Neutrophil (primary cell): ENCODE data around the gene PDLIM7.
"Not testable (repeated sequence)": the region's sequence is repeated elsewhere in the genome, so short reads cannot be mapped to it uniquely, and the experiment has no call there.

Experiments
- H3K27ac ChIP-seq: fragments of 200-600 bp; sonication (generic); 2 replicates; pipeline ENCODE4 v1.5.1; 2016; ENCODE audit warnings: mild to moderate bottlenecking, moderate library complexity
- H3K27me3 ChIP-seq: fragments of 200-600 bp; sonication (generic); 2 replicates; pipeline ENCODE4 v1.6.0; 2016; ENCODE audit warnings: mild to moderate bottlenecking
- H3K36me3 ChIP-seq: fragments of 200-600 bp; sonication (generic); 2 replicates; pipeline ENCODE4 v1.5.1; 2017
- H3K4me1 ChIP-seq, 2 experiments: fragments of 200-600 bp in 1 of 2; sonication (generic) in 1 of 2; 1 replicate in 1 of 2; 2 replicates in 1 of 2; pipeline versions ENCODE4 v1.5.1 to v1.6.1; 2013 to 2016; ENCODE audit warnings: low read depth in 1 of 2, low read length in 1 of 2, mild to moderate bottlenecking in 1 of 2, moderate library complexity in 1 of 2; ENCODE audit not compliant: control insufficient read depth in 1 of 2, insufficient read depth in 1 of 2
- H3K4me3 ChIP-seq, 2 experiments: fragments of 200-600 bp in 1 of 2; sonication (generic) in 1 of 2; 1 replicate in 1 of 2; 2 replicates in 1 of 2; pipeline ENCODE4 v1.5.1; 2013 to 2016; ENCODE audit warnings: low read depth in 1 of 2, low read length in 1 of 2, mild to moderate bottlenecking in 1 of 2, moderate library complexity in 1 of 2
- H3K9me3 ChIP-seq: fragments of 200-600 bp; sonication (generic); 2 replicates; pipeline ENCODE4 v1.5.1; 2016
- TF ChIP-seq, protein P1 (sequence below): fragments of 200-600 bp; sonication (generic); IDR thresholded peaks from 2 replicates; pipeline ENCODE4 v1.5.1; 2016; ENCODE audit warnings: antibody characterized with exemption

PDLIM7 gene

DNA sequence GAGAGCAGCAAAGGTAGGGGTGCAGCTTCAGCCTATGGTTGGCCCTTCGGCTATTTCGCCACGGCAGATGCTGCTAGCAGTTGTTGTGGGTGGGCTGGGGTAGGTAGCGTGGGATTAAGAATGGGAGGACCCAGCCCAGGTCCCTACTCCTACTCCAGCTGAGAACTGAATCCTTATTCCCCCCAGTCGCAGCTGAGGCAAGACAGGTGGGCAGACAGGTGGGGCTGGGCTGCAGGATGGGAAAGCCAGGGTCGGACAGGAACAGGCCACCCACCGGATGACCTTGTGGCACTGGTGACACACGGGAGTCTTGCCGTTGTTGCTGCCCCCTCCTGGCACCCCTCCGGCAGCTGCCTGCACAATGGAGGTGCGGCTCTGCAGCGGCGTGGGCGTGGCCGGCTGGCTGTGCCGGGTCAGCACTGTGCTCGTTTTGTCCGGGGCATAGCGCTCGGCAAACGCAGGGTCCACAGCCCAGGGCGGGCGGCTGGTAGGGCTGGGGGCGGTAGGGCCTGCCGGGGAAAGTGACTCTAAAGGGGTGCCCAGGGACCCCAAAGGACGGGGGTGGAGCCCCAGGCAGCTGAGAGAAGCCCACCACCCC, 8.2 kb downstream of the PDLIM7 start:
- TF ChIP-seq, protein P1, sequence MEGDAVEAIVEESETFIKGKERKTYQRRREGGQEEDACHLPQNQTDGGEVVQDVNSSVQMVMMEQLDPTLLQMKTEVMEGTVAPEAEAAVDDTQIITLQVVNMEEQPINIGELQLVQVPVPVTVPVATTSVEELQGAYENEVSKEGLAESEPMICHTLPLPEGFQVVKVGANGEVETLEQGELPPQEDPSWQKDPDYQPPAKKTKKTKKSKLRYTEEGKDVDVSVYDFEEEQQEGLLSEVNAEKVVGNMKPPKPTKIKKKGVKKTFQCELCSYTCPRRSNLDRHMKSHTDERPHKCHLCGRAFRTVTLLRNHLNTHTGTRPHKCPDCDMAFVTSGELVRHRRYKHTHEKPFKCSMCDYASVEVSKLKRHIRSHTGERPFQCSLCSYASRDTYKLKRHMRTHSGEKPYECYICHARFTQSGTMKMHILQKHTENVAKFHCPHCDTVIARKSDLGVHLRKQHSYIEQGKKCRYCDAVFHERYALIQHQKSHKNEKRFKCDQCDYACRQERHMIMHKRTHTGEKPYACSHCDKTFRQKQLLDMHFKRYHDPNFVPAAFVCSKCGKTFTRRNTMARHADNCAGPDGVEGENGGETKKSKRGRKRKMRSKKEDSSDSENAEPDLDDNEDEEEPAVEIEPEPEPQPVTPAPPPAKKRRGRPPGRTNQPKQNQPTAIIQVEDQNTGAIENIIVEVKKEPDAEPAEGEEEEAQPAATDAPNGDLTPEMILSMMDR, result no peak
- H3K4me3 ChIP-seq, result no peak overlapping the region

DNA sequence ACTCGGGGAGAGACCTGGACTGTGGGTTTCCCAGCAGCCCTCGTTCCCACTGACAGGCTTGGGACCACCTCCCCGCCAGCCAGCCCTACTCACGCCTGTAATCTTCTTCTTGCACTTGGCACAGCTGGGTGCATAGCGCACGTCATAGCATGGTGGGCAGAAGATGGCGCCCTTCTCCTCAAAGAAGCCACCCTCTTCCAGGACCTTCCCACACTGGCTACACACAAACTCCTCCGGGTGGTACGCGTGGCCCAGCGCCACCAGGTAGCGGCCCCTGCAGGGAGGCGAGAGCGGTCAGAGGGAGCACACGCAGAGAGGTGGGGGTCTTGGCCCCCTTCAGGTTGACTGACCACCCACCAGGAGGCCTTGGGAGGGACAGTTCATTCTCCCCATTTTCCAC, 9.4 kb downstream of the PDLIM7 start:
- Histone ChIP-seq H3K36me3 (peaks cover 100% of the 10 kb centered on the region), H3K9me3 (no peaks in the 10 kb centered on the region), H3K4me1 (peaks cover 20 to 25% of the 10 kb centered on the region in 2 experiments), H3K4me3 (no peak overlapping the region), H3K27ac (no peak overlapping the region), H3K27me3 (no peaks in the 10 kb centered on the region)
- TF ChIP-seq, protein P1, result peak; percentile 13

More for the DNA sequence above, 8.2 kb downstream of the PDLIM7 start:
- Histone ChIP-seq H3K4me1 (peaks cover 32 to 37% of the 10 kb centered on the region in 2 experiments), H3K27me3 (no peaks in the 10 kb centered on the region), H3K36me3 (peaks cover 98% of the 10 kb centered on the region), H3K9me3 (no peaks in the 10 kb centered on the region), H3K27ac (peak overlapping the region; percentile 99)

DNA sequence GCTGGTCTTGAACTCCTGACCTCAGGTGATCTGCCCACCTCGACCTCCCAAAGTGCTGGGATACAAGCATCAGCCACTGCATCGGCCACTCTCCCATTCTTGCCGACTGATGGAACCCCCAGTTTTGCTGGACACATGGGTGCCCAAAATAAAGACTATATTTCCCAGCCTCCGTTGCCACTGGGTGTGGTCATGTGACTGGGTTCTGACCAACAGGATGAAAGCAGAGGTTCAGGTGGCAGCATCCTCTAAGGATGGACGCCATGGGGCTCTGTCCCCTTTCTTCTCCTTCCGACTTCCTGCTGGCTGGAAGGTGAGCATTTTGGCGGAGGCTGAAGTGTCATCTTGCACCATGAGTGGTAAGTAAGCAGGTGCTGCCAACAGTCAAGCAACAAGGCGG, 10.3 kb downstream of the PDLIM7 start:
- TF ChIP-seq, protein P1, result no peak
- Histone ChIP-seq H3K9me3 (no peaks in the 10 kb centered on the region), H3K27ac (no peak overlapping the region), H3K4me1 (peaks cover 11 to 16% of the 10 kb centered on the region in 2 experiments), H3K36me3 (peaks cover 99% of the 10 kb centered on the region), H3K4me3 (no peak overlapping the region), H3K27me3 (no peaks in the 10 kb centered on the region)

DNA sequence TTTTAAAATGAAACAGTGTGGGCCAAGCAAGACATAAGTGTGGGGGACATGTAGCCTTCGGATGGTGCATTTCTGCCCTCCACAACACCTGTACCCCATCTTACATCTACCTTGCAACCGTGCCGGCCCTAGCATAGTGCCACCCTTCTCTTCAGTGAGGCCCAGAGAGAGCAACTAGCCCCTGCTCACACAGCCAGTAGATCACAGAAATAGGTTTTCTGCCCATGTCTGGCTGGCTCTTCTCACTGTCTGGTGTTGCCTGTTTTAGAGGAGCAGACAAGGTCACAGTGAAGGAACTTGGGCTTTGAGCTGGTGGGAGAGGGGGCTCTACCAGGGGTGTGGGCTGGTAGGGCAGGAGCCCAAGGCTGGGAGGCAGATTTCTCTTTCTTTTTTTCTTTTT, 11.1 kb downstream of the PDLIM7 start:
- H3K9me3 ChIP-seq, result no peaks in the 10 kb centered on the region
- peaks cover 7 to 8% of the 10 kb centered on the region in 2 experiments for H3K4me1 ChIP-seq
- peaks cover 99% of the 10 kb centered on the region for H3K36me3 ChIP-seq
- TF ChIP-seq, protein P1, result no peak
- no peaks in the 10 kb centered on the region for H3K27me3 ChIP-seq
- no peak overlapping the region for H3K27ac ChIP-seq
- H3K4me3 ChIP-seq, result no peak overlapping the region

DNA sequence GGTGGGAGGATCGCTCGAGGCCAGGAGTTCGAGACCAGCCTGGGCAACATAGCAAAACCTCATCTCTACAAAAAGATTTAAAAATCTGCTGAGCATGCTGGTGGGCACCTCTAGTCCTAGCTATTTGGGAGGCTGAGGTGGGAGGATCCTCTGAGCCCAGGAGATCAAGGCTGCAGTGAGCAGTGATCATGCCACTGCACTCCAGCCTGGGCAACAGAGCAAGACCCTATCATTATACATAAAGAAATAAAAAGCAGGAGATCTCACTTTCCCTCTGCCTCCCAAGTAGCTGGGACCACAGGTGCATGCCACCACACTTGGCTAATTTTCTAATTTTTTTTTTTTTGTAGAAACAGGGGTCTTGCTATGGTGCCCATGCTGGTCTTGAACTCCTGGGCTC, 11.7 kb downstream of the PDLIM7 start:
- H3K4me3 ChIP-seq, H3K27me3 ChIP-seq, H3K4me1 ChIP-seq, H3K27ac ChIP-seq, H3K9me3 ChIP-seq: not testable (repeated sequence)
- peaks cover 97% of the 10 kb centered on the region for H3K36me3 ChIP-seq

DNA sequence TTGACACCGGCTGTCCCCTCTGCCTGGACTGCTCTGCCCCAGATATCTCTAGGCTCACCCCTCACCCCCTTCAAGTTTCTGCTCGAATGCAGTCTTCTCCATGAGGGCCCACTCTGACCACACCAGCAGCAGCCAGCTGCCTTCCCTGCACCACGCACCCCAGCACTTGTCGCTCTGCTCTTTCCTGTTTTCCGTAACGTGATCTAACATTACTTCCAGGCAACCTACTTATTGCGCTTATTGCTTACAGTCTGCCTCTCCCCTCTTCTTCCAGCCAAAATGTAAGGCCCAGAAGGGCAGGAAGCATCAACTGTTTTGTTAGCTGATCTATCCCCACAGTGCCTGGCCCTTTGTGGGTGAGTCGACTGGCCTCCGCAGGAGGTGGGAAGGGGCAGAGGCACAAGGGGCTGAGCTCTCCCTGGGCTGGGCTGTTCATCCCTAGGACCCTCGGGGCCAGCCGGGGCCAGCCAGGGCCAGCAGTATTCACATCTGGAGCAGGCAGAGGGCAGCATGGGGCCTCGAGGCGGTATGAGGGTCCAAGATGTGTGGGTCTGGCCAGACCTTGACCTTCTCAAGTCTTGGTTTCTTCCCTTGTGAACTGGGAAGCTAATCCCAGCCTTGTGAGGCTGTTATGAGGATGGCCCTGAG, 12.4 kb downstream of the PDLIM7 start:
- H3K27me3 ChIP-seq, result no peaks in the 10 kb centered on the region
- no peaks in the 10 kb centered on the region for H3K9me3 ChIP-seq
- TF ChIP-seq, protein P1, result no peak
- peaks cover 91% of the 10 kb centered on the region for H3K36me3 ChIP-seq
- peak overlapping the region; percentile 9 for H3K27ac ChIP-seq
- peaks cover under 1 to 1% of the 10 kb centered on the region in 2 experiments for H3K4me1 ChIP-seq
- no peak overlapping the region for H3K4me3 ChIP-seq
